Left forelimb (tissue), 1 donor: Measurements from ENCODE around the gene NINJ2.

Experiments used
- DNase-seq: peaks from one replicate; pipeline ENCODE4 v3.0.0-alpha.2; 2018; ENCODE audit warnings: low spot score

NINJ2 gene

GRCh38 chr12:673849-674248 lies 10.6 kb upstream of the NINJ2 start:
- DNase-seq = no peak

GRCh38 chr12:669576-669945 lies 6.3 kb upstream of the NINJ2 start:
- DNase-seq = no peak

GRCh38 chr12:668090-668481 lies 4.8 kb upstream of the NINJ2 start:
- DNase-seq = no peak

GRCh38 chr12:666766-667308 lies 3.6 kb upstream of the NINJ2 start:
- DNase-seq = no peak

- no peak for DNase-seq
These were observed 2.8 kb upstream of the NINJ2 start for GRCh38 chr12:666066-666465.

- no peak for DNase-seq
These were observed 1.5 kb upstream of the NINJ2 start for GRCh38 chr12:664779-665092.

GRCh38 chr12:664075-664778 lies 982 bp upstream of the NINJ2 start:
- no peak for DNase-seq

- no peak for DNase-seq
These were observed 516 bp downstream of the NINJ2 start for GRCh38 chr12:662566-663292.

GRCh38 chr12:661720-662486 lies 1.3 kb downstream of the NINJ2 start:
- no peak for DNase-seq

GRCh38 chr12:659090-659683 lies 4.1 kb downstream of the NINJ2 start:
- no peak for DNase-seq

- DNase-seq = no peak
These were observed 12.3 kb downstream of the NINJ2 start for GRCh38 chr12:650983-651382.

- no peak for DNase-seq
These were observed 15.7 kb downstream of the NINJ2 start for GRCh38 chr12:647385-648085.

GRCh38 chr12:646442-647384 lies 16.5 kb downstream of the NINJ2 start:
- no peak for DNase-seq

GRCh38 chr12:645563-646071 lies 17.6 kb downstream of the NINJ2 start:
- no peak for DNase-seq

- DNase-seq = no peak
These were observed 18.3 kb downstream of the NINJ2 start for GRCh38 chr12:644818-645552.

GRCh38 chr12:644303-644639 lies 19.0 kb downstream of the NINJ2 start:
- DNase-seq = no peak

GRCh38 chr12:643475-644302 lies 19.6 kb downstream of the NINJ2 start:
- no peak for DNase-seq

GRCh38 chr12:642633-643474 lies 20.4 kb downstream of the NINJ2 start:
- DNase-seq = peak; percentile 83
